ENCODE results near the gene TMPRSS4.

The TMPRSS4 gene

GRCh38 chr11:118078911-118079411 lies 2.1 kb downstream of the TMPRSS4 start:
- DNase-seq, result no peak

GRCh38 chr11:118079491-118079890 lies 2.6 kb downstream of the TMPRSS4 start:
- DNase-seq, result no peak

- DNase-seq, result no peak
Measured at GRCh38 chr11:118080296-118080695, 3.4 kb downstream of the TMPRSS4 start.

GRCh38 chr11:118081241-118081958 lies 4.5 kb downstream of the TMPRSS4 start:
- no peak for DNase-seq

GRCh38 chr11:118082880-118083552 lies 6.1 kb downstream of the TMPRSS4 start:
- no peak for DNase-seq

- peak in 2 of 58 donors; percentile 18 to 24 for DNase-seq
Measured at GRCh38 chr11:118084247-118084646, 7.4 kb downstream of the TMPRSS4 start.

- DNase-seq, result no peak
Measured at GRCh38 chr11:118084656-118085055, 7.8 kb downstream of the TMPRSS4 start.

- DNase-seq, result no peak
Measured at GRCh38 chr11:118086913-118087768, 10.3 kb downstream of the TMPRSS4 start, which contains the start of gene SMIM35. Gene SMIM35, minus strand, starts transcription at chr11:118086963. Its CDS starts 206 bp downstream, at chr11:118086757.

GRCh38 chr11:118087931-118088330 lies 11.1 kb downstream of the TMPRSS4 start:
- DNase-seq, result no peak

GRCh38 chr11:118088531-118088930 lies 11.7 kb downstream of the TMPRSS4 start:
- DNase-seq, result no peak

- no peak for DNase-seq
Measured at GRCh38 chr11:118090545-118091162, 13.8 kb downstream of the TMPRSS4 start.

- no peak for DNase-seq
Measured at GRCh38 chr11:118091690-118092089, 14.8 kb downstream of the TMPRSS4 start.

- DNase-seq, result no peak
Measured at GRCh38 chr11:118092907-118093571, 16.2 kb downstream of the TMPRSS4 start.

- no peak for DNase-seq
Measured at GRCh38 chr11:118095493-118095892, 18.6 kb downstream of the TMPRSS4 start.

- no peak for DNase-seq
Measured at GRCh38 chr11:118095967-118096367, 19.1 kb downstream of the TMPRSS4 start.

- DNase-seq, result peak in 17 of 58 donors; percentile 3 to 61 (median 18)
Measured at GRCh38 chr11:118098996-118099837, 22.3 kb downstream of the TMPRSS4 start.

GRCh38 chr11:118099838-118100556 lies 23.1 kb downstream of the TMPRSS4 start:
- DNase-seq, result peak in 1 of 58 donors; percentile 34

GRCh38 chr11:118100691-118101232 lies 23.9 kb downstream of the TMPRSS4 start:
- DNase-seq, result no peak
